ENCODE data around the gene RANBP17.

GRCh38 chr5:171272996-171273970 lies 411.5 kb downstream of the RANBP17 start:
- no peak for TF ChIP-seq PATZ1 (CRISPR knock-in tag; IDR thresholded peaks at IDR 0.05; ENCODE audit: borderline replicate concordance)
- TF ChIP-seq CSDC2 (CRISPR knock-in tag; IDR thresholded peaks at IDR 0.05), result no peak
- TF ChIP-seq ZNF8 (CRISPR knock-in tag; IDR thresholded peaks at IDR 0.05), result no peak
- no peak for TF ChIP-seq RARB (CRISPR knock-in tag; IDR thresholded peaks at IDR 0.05)
- no peak for TF ChIP-seq GLIS3 (CRISPR knock-in tag; IDR thresholded peaks at IDR 0.05)
- no peak for TF ChIP-seq ZFP3 (CRISPR knock-in tag; IDR thresholded peaks at IDR 0.05)
- no peak for TF ChIP-seq ISL1 (CRISPR knock-in tag; IDR thresholded peaks at IDR 0.05)
- no peak for TF ChIP-seq TCF4 (CRISPR knock-in tag; IDR thresholded peaks at IDR 0.05; ENCODE audit: borderline replicate concordance)
- TF ChIP-seq POU6F1 (CRISPR knock-in tag; IDR thresholded peaks at IDR 0.05; ENCODE audit: borderline replicate concordance, low read depth), result no peak
- no peak for TF ChIP-seq ARNTL (CRISPR knock-in tag; IDR thresholded peaks at IDR 0.05; ENCODE audit: borderline replicate concordance, low read depth)
- no peak for TF ChIP-seq ZFP30 (CRISPR knock-in tag; IDR thresholded peaks at IDR 0.05)
- no peak for TF ChIP-seq PPARA (CRISPR knock-in tag; IDR thresholded peaks at IDR 0.05; ENCODE audit: borderline replicate concordance)

All from SK-N-SH treated with all-trans-retinoic acid at 6 μM for 48 hours (cell line).